GM19467 (cell line): ENCODE results near the gene NELFB.

Experiments
- ATAC-seq: cut with Tn5 transposase; IDR thresholded peaks from one replicate; pipeline ENCODE4 v1.9.1; 2021; ENCODE audit warnings: mild to moderate bottlenecking, moderate library complexity; ENCODE audit not compliant: unreplicated experiment

NELFB gene

DNA sequence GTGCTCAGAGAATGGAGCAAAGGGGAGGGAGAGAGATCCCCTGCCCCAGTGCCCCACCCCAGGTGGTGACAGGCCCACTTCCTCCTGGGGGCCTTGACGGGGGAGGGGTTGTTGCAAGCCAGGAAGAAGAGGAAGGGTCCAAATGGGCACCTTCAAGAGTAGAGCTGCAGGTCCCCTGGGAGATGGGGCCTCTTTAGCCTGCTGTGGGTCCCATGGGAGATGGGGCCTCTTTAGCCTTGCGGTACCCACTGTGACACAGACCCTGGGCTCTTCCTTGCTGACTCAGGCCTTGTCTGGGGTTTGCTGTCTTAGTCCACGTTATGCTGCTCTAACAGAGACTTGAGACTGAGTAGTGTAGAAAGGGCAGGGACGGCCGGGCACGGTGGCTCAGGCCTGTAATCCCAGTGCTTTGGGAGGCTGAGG is 12.8 kb downstream of the NELFB start:
- no peak for ATAC-seq

DNA sequence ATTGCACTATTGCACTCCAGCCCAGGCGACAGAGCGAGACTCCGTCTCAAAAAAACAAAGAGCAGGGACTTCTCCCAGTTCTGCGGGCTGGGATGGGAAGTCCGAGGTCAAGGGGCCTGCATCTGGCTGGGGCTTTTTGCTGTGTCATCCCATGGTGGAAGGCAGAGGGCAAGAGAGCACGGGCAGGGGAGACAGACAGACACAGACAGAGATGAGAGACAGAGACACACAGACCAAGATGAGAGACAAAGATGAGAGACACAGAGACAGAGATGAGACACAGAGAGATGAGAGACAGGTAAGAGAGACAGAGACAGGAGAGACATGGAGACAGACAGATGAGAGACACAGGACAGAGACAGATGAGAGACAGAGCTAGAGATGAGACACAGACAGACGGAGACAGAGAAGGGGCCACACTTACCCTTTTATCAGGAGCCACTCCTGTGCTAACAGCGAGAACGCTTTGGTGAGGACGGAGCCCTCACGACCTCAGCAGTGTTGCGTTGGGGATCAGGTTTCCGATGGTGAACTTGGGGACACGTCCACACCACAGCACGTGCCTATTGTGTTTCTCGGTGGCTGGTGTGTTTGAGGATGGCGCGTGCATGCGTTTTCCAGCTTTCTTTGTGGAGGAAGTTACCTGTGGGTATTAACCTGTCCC is 13.5 kb downstream of the NELFB start:
- no peak for ATAC-seq

GRCh38 chr9:137269231-137269772 is 14.2 kb downstream of the NELFB start:
- ATAC-seq: no peak

DNA sequence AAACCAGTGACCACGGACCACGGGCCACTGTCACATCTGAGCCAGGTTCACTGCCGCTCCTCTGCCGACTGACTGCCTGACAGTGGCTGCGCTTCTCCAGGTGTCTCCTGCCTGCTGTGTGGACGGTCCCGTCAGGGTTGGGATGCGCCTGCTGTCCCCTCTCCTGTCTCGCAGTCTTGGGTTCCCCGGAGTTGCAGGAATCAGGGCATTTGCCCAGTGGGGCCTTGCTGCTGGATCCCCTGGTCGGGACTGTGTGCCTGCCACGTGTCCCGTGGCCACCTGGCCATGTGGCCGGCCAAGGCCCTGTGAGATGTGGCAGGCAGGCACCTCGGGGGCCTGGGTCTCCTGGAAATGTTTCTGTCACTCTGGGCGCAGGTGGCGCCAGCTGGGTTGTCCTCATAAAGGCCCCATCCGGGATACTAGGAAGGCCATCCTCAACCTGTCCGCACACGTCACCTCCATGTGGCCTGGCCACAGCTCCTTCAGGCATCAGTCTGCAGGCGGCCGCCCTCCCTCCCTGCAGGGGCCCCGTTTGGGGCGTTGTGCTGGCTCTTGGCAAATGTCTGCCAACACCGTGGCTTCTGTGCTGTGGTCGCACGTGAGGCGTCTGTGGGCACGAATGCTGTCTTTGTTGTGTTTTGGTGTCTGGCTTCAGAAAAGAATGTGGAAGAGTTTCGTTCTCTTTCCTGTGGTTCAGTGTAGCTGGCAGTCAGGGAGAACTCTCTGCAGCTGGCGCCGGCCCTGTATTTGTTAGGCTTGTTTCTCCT is 16.0 kb downstream of the NELFB start:
- ATAC-seq: no peak

GRCh38 chr9:137271696-137272076 is 16.6 kb downstream of the NELFB start:
- no peak for ATAC-seq

- no peak for ATAC-seq
These were observed 17.3 kb downstream of the NELFB start for GRCh38 chr9:137272241-137273094.

GRCh38 chr9:137273095-137273490 is 18.0 kb downstream of the NELFB start:
- ATAC-seq: no peak

DNA sequence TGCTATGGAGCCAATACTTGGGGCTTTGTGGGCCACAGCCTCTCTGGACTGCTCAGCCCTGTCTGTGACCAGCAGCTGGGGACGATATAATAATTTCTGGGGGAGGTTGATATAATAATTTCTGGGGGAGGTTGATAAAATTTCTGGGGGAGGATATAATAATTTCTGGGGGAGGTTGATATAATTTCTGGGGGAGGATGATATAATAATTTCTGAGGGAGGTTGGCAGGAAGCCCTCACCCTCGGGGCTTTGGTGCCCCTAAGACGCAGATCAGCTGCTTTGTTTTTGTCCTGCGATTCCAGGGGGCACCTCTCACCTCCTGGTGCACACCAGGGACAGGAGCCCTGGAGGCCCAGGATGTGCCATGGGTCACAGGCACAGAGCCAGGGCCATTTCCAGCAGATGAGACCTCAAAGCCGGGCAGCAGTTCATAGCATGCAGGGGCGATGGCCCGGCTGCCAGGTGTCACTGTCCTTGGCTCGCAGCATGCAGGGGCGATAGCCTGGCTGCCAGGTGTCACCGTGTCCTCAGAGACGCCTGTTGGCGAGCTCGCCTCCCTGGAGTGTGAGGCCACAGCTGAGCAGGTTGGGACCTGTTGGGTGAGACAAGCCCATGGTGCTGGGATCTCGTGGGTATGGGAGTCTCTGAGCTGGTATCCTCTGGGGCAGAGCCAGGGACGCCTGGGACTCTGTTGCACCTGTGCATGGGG is 18.6 kb downstream of the NELFB start:
- no peak for ATAC-seq

DNA sequence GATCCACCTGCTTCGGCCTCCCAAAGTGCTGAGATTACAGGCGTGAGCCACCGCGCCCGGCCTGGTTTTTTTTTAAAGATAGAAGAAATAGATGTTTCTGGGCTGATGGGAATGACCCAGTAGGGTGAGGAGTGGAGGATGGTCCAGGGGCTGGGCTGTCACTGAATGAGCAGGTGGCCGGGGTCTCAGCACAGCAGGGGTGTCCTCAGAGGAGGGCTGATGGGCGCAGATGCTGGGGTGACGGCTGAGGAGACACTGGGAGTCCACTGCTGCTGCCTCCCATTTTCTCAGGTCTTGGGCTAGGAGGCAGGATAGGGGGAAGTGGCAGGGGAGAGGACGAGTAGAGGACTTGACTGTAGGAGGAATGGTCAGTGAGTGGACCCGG is 20.1 kb downstream of the NELFB start:
- no peak for ATAC-seq

DNA sequence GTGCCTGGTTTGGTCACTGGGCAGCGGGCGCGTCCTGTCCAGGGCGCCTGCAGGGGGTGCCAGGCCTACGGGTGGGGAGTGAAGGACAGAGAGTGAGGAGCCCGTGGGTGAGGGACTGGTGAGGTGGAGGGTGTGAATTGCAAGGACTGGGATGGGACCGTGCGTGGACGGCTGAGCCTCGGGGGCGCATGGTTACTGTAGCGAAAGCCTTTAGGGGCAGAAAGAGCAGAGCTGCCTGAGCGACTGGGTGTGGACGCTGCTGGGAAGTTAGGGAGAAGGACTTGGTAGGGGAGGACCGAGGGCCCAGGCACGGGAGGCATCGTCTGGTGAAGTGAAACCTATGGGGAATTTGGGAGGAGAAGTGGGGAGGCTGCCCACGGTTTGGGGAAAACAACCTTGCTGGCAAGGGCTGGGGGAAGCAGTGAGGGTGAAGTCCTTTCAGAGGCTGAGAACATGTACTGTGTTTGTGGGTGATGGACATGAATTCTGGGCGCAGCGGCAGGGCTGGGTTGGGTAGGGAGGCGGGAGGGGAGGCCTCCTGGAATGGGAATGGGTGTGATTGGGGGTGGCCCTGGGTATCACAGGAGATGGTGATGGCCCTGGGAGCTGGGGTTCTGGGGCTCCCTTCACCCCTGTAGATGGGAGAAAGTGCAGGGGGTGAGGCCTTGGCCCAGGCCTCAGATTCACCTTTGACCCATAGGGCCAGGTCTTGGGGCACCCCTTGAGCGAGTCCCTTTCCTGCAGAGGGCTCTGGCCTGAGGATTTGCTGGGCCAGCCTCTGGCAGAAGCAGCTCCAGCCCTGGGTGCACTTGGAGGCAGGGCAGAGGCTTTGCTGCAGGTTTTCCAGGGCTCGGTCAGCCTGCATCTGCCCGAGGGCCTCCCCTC is 20.7 kb downstream of the NELFB start:
- no peak for ATAC-seq

- no peak for ATAC-seq
These were observed 21.6 kb downstream of the NELFB start for GRCh38 chr9:137276473-137277328.

- ATAC-seq: peak; percentile 57
These were observed 22.4 kb downstream of the NELFB start, which contains the start of gene TOR4A for GRCh38 chr9:137277329-137278041. TSS of gene TOR4A (plus strand) at chr9:137277726. CDS start at chr9:137278690, 964 bp downstream.

DNA sequence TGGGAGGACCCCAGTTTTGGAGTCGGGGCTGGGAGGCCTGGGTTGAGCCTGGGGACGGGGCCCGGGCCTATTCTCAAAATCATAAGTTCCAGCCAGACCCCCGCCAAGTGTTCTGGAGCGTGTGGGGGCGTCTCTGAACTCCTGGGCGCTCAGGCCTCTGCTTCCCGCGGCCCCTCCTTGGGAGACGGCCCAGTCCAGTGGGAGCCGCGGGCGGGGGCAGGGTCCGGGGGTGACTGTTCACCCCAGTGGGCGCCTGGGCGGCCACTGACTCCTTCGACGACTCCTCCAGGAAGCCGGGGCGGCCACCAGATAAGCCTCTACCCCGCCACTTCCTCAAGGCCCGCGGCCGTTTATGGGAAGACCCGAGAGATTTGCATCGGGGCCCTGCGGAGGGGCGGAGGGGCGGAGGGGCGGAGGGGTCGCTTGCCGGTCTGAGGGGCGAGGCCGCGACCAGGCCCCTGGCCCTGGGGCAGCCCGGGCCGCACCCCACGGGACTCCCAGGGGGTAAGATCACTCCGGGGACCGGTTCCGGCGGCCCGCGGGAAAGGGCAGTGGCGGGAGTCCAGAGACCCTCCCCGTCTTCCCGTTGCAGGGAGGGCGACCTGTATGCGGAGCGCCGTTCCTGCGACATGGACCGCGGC is 23.1 kb downstream of the NELFB start:
- ATAC-seq: no peak

DNA sequence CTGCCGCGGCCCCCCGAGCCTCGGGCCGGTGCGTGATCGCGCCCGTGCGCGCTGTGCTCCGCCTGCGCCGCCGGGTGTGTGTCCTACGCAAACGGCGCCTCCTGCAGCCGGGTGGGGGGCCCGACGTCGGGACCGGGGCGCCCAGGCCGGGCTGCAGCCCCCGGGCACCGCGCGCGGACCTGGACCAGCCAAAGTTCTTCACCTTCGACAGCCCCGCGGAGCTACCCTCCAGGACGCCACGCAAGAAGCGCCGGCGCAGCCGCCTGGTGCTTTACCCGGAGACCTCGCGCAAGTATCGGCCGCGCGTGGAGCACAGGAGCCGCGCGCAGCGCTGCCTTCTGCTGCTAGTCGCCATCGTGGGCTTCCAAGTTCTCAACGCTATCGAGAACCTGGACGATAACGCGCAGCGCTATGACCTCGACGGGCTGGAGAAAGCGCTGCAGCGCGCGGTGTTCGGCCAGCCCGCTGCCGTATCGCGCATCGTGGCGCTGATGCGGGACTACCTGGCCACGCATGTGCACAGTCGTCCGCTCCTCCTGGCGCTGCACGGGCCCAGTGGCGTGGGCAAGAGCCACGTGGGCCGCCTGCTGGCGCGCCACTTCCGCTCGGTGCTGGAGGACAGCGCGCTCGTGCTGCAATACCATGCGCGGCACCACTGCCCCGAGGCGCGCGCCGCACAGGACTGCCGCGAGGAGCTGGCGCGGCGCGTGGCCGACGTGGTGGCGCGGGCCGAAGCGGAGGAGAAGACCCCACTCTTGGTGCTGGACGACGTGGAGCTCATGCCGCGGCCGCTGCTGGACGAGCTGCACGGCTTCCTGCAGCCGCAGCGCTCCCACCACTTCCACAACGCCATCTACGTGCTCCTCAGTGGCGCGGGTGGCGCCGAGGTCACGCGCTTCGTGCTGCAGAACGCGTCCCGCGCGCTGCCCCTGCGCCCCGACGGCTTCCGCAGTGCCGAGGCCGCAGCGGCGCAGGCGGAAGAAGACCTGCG is 23.9 kb downstream of the NELFB start:
- ATAC-seq: no peak

- no peak for ATAC-seq
These were observed 24.8 kb downstream of the NELFB start for GRCh38 chr9:137279741-137280473.
